ENCODE measurements around the gene GGCT.

Gene GGCT

DNA sequence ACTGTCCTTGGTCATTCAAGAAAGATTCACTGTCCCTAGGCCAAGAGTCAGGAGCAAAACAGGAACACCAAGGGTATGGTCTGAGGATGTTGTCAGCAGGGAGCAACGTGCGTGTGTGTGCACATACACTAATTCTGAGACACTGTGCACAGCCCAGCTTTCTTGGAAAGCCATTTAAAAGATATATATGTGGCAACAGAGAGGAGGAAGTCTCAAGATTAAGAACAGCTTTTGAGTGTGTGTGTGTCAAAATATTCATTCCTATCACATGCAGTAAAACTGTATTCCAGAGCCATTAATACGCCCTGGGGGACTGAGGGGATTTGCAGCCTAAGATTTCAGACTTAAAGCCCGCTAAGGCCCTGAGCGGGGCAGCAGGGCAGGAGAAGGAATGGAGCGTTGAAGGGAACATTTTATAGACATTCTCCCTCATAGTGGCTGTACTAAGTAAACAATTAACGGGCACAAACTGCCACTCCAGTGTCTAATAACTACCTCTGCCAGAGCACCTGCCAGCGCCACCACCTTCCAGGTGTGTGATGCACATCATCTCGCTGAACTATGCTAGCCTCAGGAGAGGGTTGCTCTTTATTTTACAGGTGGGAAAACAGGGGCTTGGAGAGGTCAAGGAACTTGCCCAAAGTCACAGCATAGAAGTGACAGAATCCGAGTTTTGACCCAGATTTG, 28.0 kb downstream of the GGCT start:
- Histone ChIP-seq H3K4me1 (ENCODE audit: control insufficient read depth, insufficient read depth, low read length) (peaks cover 7% of the 10 kb centered on the region; the same call in 1 of the 2 replicates), H3K27ac (ENCODE audit: low read depth, low read length) (no peak overlapping the region)

DNA sequence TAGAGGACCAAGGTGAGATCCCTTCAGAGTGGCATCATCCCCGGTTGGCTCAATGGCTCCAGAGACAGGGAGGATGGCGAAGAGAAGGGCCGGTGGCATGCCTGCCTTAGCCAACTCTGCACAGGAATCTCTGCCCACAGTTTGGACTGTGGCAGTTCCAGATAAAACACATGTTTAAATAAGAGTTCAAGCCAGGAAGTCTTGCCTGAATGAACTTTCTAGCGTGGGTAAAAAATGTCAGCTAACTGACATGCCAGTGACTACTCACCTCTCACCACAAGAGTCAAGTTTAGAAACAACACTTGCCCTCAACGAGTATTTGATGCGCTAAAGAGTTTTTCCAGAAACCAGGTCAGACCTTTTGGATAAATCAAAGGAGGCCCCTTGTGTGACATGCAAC, 29.0 kb downstream of the GGCT start:
- Histone ChIP-seq H3K27ac (ENCODE audit: low read depth, low read length) (no peak overlapping the region), H3K9ac (ENCODE audit: low read depth, low read length) (no peak overlapping the region), H3K36me3 (ENCODE audit: control insufficient read depth, insufficient read depth, low read length) (no peaks in the 10 kb centered on the region), H3K4me1 (ENCODE audit: control insufficient read depth, insufficient read depth, low read length) (peaks cover 7% of the 10 kb centered on the region; the same call in 1 of the 2 replicates), H3K27me3 (ENCODE audit: control insufficient read depth, insufficient read depth, low read length) (peaks cover 12% of the 10 kb centered on the region), H3K4me3 (ENCODE audit: low read depth, low read length) (no peak overlapping the region), H3K9me3 (ENCODE audit: control insufficient read depth, insufficient read depth, low read length) (no peaks in the 10 kb centered on the region)

More for the DNA sequence above, 28.0 kb downstream of the GGCT start:
- Histone ChIP-seq H3K27me3 (ENCODE audit: control insufficient read depth, insufficient read depth, low read length) (peaks cover 12% of the 10 kb centered on the region), H3K36me3 (ENCODE audit: control insufficient read depth, insufficient read depth, low read length) (no peaks in the 10 kb centered on the region), H3K4me3 (ENCODE audit: low read depth, low read length) (no peak overlapping the region), H3K9ac (ENCODE audit: low read depth, low read length) (no peak overlapping the region), H3K9me3 (ENCODE audit: control insufficient read depth, insufficient read depth, low read length) (no peaks in the 10 kb centered on the region)

DNA sequence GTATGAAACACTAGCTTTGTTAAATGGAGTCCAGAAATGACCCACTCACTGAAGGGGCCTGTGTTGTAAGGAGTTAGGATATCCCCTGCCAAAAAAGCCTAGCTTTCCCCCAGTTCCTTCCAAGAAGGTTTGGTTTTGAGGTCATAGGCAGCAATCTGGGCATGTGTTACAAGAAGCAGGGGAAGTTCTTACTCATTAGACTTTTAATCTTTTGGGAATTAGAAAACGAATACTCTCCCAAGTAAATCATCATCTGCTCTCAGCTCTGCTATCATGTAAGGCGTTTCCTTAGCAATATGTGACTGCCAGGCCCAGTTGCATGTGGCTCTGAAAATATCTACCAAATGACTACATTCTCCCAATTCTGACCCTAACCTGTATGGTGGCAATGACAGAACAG, 29.7 kb downstream of the GGCT start:
- Histone ChIP-seq H3K9me3 (ENCODE audit: control insufficient read depth, insufficient read depth, low read length) (no peaks in the 10 kb centered on the region), H3K4me3 (ENCODE audit: low read depth, low read length) (no peak overlapping the region), H3K9ac (ENCODE audit: low read depth, low read length) (no peak overlapping the region), H3K36me3 (ENCODE audit: control insufficient read depth, insufficient read depth, low read length) (no peaks in the 10 kb centered on the region), H3K27me3 (ENCODE audit: control insufficient read depth, insufficient read depth, low read length) (peaks cover 11% of the 10 kb centered on the region), H3K4me1 (ENCODE audit: control insufficient read depth, insufficient read depth, low read length) (peaks cover 9% of the 10 kb centered on the region; the same call in 1 of the 2 replicates), H3K27ac (ENCODE audit: low read depth, low read length) (no peak overlapping the region)

DNA sequence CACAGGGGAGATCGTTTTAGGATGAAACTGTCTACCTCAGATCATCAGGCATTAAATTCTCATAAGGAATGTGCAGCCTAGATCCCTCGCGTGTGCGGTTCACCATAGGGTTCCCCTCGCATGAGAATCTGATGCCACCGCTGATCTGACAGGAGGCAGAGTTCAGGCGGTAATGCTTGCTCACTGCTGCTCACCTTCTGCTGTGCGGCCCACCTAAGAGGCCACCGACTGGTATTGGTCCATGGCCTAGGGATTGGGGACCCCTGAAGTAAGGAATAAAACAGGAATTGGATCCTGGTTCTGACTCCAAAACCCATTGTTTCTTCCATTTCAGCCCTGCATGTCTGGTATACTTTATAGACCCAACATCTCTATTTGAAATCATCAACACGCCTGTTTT, 30.1 kb downstream of the GGCT start:
- no peaks in the 10 kb centered on the region for H3K9me3 ChIP-seq (ENCODE audit: control insufficient read depth, insufficient read depth, low read length)
- peaks cover 13% of the 10 kb centered on the region; the same call in 1 of the 2 replicates for H3K4me1 ChIP-seq (ENCODE audit: control insufficient read depth, insufficient read depth, low read length)
- H3K4me3 ChIP-seq (ENCODE audit: low read depth, low read length), result no peak overlapping the region
- no peaks in the 10 kb centered on the region for H3K36me3 ChIP-seq (ENCODE audit: control insufficient read depth, insufficient read depth, low read length)
- H3K9ac ChIP-seq (ENCODE audit: low read depth, low read length), result no peak overlapping the region
- H3K27ac ChIP-seq (ENCODE audit: low read depth, low read length), result no peak overlapping the region
- H3K27me3 ChIP-seq (ENCODE audit: control insufficient read depth, insufficient read depth, low read length), result peaks cover 8% of the 10 kb centered on the region; the same call in 1 of the 2 replicates

DNA sequence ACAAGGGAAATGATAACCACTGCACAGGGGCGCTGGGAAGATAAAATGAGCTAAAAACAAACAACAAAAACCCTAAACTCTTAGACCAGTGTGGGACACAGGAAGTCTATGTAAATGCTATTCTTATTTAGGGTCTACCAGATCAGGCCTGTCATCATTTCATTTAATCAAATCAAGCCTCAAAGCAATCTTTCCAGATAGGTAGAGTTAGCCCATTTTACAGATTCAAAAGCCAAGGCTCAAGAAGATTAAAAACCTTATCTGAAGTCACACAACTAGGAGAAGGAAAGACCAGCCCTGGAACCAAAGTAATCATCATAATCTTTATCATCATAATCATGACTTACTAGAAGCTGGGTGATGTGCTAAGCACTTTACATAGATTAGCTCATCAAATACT, 30.7 kb downstream of the GGCT start:
- Histone ChIP-seq H3K27ac (ENCODE audit: low read depth, low read length) (no peak overlapping the region), H3K9ac (ENCODE audit: low read depth, low read length) (no peak overlapping the region), H3K27me3 (ENCODE audit: control insufficient read depth, insufficient read depth, low read length) (peaks cover 5% of the 10 kb centered on the region; the same call in 1 of the 2 replicates), H3K9me3 (ENCODE audit: control insufficient read depth, insufficient read depth, low read length) (no peaks in the 10 kb centered on the region), H3K4me3 (ENCODE audit: low read depth, low read length) (no peak overlapping the region), H3K4me1 (ENCODE audit: control insufficient read depth, insufficient read depth, low read length) (peaks cover 11% of the 10 kb centered on the region), H3K36me3 (ENCODE audit: control insufficient read depth, insufficient read depth, low read length) (no peaks in the 10 kb centered on the region)

DNA sequence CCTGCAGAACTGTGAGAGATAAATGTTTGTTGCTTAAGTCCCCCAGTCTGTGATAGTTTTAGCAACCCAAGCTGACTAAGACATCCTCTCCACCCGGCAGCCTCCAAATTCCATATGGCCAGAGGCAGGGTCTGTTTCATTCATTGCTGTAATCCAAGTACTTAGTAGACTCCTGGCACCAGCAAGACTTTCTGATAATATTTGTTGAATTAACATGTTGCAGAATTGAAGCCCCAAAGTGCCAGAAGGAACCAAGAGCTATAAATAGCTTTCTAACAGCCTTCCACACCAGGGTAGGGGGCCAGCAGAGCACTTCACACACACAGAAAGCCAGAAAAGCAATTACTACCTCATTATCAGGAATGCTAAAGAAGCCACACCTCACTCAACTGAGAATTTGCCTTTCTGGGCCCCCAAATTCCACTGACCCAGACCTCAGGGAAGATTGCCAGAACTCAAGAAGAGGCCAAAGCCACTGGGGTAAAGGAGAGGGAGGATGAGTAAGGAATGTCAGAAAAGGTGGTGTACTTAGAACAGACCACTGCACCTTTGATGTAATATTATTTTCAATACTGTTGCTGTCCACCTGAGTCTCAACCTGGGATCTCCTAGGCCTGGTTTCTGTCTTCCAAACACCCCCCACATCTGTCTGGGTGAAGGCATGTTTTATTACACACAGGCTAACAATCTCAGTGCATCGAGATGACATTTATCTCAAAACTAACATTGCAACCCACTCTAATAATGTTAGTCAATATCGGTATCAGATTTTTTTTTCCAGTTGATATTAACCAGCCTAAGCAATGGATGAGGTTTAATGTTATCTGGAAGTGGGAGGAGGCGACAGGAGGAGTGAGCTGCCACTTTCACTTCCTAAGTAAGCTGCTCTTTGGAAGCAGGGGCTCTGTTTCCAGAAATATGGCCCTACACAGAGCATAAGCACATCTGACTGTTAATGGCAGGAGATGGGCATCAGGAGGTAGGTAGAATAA, 31.5 kb downstream of the GGCT start:
- Histone ChIP-seq H3K27ac (ENCODE audit: low read depth, low read length) (no peak overlapping the region), H3K9me3 (ENCODE audit: control insufficient read depth, insufficient read depth, low read length) (no peaks in the 10 kb centered on the region), H3K27me3 (ENCODE audit: control insufficient read depth, insufficient read depth, low read length) (peaks cover 3% of the 10 kb centered on the region; the same call in 1 of the 2 replicates), H3K4me1 (ENCODE audit: control insufficient read depth, insufficient read depth, low read length) (peaks cover 17% of the 10 kb centered on the region), H3K9ac (ENCODE audit: low read depth, low read length) (no peak overlapping the region), H3K4me3 (ENCODE audit: low read depth, low read length) (no peak overlapping the region), H3K36me3 (ENCODE audit: control insufficient read depth, insufficient read depth, low read length) (no peaks in the 10 kb centered on the region)

DNA sequence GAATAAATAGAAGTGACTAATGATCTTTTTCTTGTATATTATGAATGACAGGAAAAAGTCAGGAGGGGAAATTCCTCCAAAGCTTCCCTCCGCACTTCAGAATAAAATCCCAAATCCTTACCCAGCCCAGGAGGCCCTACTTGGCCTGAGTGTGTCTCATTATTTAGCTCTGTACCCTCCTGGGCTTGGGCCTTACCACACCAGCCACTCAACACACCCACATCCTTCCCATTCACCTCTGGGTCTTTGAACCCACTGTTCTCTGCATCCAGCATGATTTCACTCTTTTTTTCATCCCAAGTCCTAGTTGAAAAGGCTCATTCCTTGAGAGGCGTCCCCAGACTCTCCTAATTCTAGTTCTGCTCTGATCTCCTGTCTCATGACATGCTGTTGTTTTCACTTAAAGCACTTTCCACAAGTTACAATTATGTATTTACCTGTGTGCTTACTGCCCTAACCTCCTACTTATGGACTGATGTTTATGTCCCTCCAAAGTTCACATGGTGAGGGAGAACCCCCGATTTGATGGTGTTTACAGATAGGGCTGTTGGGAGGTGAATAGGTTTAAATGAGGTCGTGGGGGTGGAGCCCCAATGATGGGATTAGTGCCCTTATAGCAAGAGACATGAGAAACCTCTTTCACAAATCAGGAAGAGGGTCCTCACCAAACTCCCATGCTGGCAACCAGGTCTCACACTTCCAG, 32.4 kb downstream of the GGCT start:
- H3K9ac ChIP-seq (ENCODE audit: low read depth, low read length), result no peak overlapping the region
- no peak overlapping the region for H3K27ac ChIP-seq (ENCODE audit: low read depth, low read length)
- H3K9me3 ChIP-seq (ENCODE audit: control insufficient read depth, insufficient read depth, low read length), result no peaks in the 10 kb centered on the region
- H3K4me1 ChIP-seq (ENCODE audit: control insufficient read depth, insufficient read depth, low read length), result peaks cover 15% of the 10 kb centered on the region
- H3K36me3 ChIP-seq (ENCODE audit: control insufficient read depth, insufficient read depth, low read length), result no peaks in the 10 kb centered on the region
- H3K27me3 ChIP-seq (ENCODE audit: control insufficient read depth, insufficient read depth, low read length), result no peaks in the 10 kb centered on the region
- no peak overlapping the region for H3K4me3 ChIP-seq (ENCODE audit: low read depth, low read length)

DNA sequence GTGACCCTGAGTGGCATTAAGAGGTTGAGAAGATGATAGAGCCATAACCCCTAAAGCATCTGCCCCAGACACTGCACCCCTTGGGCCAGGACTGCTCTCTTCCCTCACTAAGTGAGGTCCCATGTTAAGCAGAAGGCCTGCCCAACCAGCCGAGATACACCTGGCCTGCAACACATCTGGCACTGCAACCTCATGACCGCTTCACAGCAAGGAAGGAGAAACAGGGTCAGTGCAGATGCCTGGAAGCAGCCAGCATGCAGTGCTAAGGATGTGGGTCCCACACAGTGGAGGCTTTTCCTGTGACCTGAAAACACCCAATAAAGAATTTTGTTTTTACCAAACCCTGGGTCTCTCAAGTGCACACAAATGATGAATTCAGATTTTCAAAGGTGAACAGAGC, 33.4 kb downstream of the GGCT start:
- Histone ChIP-seq H3K9me3 (ENCODE audit: control insufficient read depth, insufficient read depth, low read length) (no peaks in the 10 kb centered on the region), H3K27ac (ENCODE audit: low read depth, low read length) (no peak overlapping the region), H3K4me1 (ENCODE audit: control insufficient read depth, insufficient read depth, low read length) (peaks cover 15% of the 10 kb centered on the region), H3K9ac (ENCODE audit: low read depth, low read length) (no peak overlapping the region), H3K27me3 (ENCODE audit: control insufficient read depth, insufficient read depth, low read length) (no peaks in the 10 kb centered on the region), H3K36me3 (ENCODE audit: control insufficient read depth, insufficient read depth, low read length) (no peaks in the 10 kb centered on the region), H3K4me3 (ENCODE audit: low read depth, low read length) (no peak overlapping the region)

DNA sequence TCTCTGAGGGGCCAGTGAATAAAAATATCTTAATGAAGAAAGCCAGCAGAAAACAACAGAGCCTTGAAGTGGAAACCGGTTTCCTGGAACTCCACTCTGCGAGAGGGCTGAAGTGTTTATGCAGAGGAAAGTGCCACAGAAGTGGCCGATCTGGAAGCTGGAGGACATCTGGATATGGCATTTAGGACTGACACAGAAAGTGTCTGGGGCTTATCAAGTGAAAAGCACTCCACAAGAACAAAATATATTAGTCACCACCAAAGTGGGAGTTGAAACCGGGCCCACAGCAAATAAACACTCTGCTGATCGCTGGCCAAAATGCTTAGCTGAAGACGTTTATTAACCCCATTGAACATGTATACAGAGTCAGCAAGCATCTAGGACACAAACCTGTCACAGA, 33.9 kb downstream of the GGCT start:
- H3K9ac ChIP-seq (ENCODE audit: low read depth, low read length), result no peak overlapping the region

DNA sequence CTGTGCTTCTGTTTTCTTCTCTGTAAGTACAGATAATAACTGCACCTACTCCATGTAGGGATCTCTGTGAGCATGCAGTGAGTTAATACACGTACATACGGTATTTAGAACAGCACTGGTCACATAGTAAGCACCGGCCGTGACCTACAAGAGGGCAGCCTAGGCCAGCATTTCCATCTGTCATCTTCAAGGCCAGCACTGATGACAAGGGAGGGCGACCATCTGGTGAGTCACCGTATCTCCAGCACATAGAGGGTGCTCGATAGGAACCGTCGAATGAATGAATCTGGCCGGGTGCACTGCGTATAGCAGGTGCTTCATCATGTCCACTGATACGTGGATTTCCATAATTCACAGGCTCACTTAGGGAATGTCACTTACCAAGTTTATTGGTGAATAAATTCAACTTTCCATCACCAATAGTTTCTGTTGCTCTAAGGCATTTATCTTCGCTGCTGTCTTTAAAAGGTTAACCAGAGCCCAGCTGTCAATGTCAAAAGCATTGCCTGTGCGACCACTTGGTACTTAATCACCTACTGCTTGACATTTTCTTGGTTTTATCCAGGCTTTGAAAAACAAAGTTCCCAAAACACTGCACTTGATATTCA, 34.4 kb downstream of the GGCT start:
- Histone ChIP-seq H3K36me3 (ENCODE audit: control insufficient read depth, insufficient read depth, low read length) (no peaks in the 10 kb centered on the region), H3K4me3 (ENCODE audit: low read depth, low read length) (no peak overlapping the region), H3K9me3 (ENCODE audit: control insufficient read depth, insufficient read depth, low read length) (no peaks in the 10 kb centered on the region), H3K27me3 (ENCODE audit: control insufficient read depth, insufficient read depth, low read length) (no peaks in the 10 kb centered on the region), H3K27ac (ENCODE audit: low read depth, low read length) (no peak overlapping the region), H3K9ac (ENCODE audit: low read depth, low read length) (no peak overlapping the region), H3K4me1 (ENCODE audit: control insufficient read depth, insufficient read depth, low read length) (peaks cover 15% of the 10 kb centered on the region)

More for the DNA sequence above, 33.9 kb downstream of the GGCT start:
- peaks cover 15% of the 10 kb centered on the region for H3K4me1 ChIP-seq (ENCODE audit: control insufficient read depth, insufficient read depth, low read length)
- H3K27me3 ChIP-seq (ENCODE audit: control insufficient read depth, insufficient read depth, low read length), result no peaks in the 10 kb centered on the region
- H3K4me3 ChIP-seq (ENCODE audit: low read depth, low read length), result no peak overlapping the region
- no peaks in the 10 kb centered on the region for H3K36me3 ChIP-seq (ENCODE audit: control insufficient read depth, insufficient read depth, low read length)
- H3K27ac ChIP-seq (ENCODE audit: low read depth, low read length), result no peak overlapping the region
- H3K9me3 ChIP-seq (ENCODE audit: control insufficient read depth, insufficient read depth, low read length), result no peaks in the 10 kb centered on the region

Measured in HUES48 (cell line).